Mesothelial cell of epicardium (in vitro differentiated cells): Measurements from ENCODE around the gene TRIM42. TPM values are rescaled to one million over a fixed set of nuclear protein-coding genes. Genes with fewer than 3 reads are reported as not detected.

Source experiments
- DNase-seq, 2 experiments: peaks; one replicate each; pipeline ENCODE4 v3.0.0; 2021; ENCODE audit warnings: low spot score in 2 of 2; ENCODE audit not compliant: unreplicated experiment in 2 of 2
- H3K27ac Mint-ChIP-seq: 2 replicates; pipeline ENCODE4 v1.8.0; 2021; ENCODE audit warnings: mixed read lengths
- H3K27me3 Mint-ChIP-seq: 2 replicates; pipeline ENCODE4 v1.8.0; 2021; ENCODE audit warnings: low read depth, mixed read lengths
- H3K36me3 Mint-ChIP-seq: 2 replicates; pipeline ENCODE4 v1.8.0; 2021; ENCODE audit warnings: mixed read lengths
- H3K4me1 Mint-ChIP-seq: 2 replicates; pipeline ENCODE4 v1.8.0; 2021; ENCODE audit warnings: mixed read lengths
- H3K4me3 Mint-ChIP-seq: 2 replicates; pipeline ENCODE4 v1.8.0; 2021; ENCODE audit warnings: mild to moderate bottlenecking, moderate library complexity, mixed read lengths
- H3K9me3 Mint-ChIP-seq: 2 replicates; pipeline ENCODE4 v1.8.0; 2021; ENCODE audit warnings: mixed read lengths
- total RNA-seq: library from RNA; stranded (reverse); gene quantifications from 3 replicates; pipeline ENCODE4 v1.2.1, GENCODE V29; 2021
- TF ChIP-seq, protein P1 (sequence below): fragments of 200-600 bp; sonication (generic); IDR thresholded peaks from one replicate; pipeline ENCODE4 v1.5.0; 2021; ENCODE audit warnings: antibody characterized with exemption; ENCODE audit not compliant: unreplicated experiment

TRIM42 gene
- total RNA-seq, 1 donor from 2014 or later: not detected

- H3K27ac Mint-ChIP-seq: no peak overlapping the region
- peaks cover 3% of the 10 kb centered on the region for H3K27me3 Mint-ChIP-seq
- H3K36me3 Mint-ChIP-seq: no peaks in the 10 kb centered on the region
- DNase-seq: no peak
- peaks cover 3% of the 10 kb centered on the region for H3K9me3 Mint-ChIP-seq
- no peak overlapping the region for H3K4me3 Mint-ChIP-seq
- TF ChIP-seq, protein P1, sequence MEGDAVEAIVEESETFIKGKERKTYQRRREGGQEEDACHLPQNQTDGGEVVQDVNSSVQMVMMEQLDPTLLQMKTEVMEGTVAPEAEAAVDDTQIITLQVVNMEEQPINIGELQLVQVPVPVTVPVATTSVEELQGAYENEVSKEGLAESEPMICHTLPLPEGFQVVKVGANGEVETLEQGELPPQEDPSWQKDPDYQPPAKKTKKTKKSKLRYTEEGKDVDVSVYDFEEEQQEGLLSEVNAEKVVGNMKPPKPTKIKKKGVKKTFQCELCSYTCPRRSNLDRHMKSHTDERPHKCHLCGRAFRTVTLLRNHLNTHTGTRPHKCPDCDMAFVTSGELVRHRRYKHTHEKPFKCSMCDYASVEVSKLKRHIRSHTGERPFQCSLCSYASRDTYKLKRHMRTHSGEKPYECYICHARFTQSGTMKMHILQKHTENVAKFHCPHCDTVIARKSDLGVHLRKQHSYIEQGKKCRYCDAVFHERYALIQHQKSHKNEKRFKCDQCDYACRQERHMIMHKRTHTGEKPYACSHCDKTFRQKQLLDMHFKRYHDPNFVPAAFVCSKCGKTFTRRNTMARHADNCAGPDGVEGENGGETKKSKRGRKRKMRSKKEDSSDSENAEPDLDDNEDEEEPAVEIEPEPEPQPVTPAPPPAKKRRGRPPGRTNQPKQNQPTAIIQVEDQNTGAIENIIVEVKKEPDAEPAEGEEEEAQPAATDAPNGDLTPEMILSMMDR: no peak
- H3K4me1 Mint-ChIP-seq: no peaks in the 10 kb centered on the region
Observed at GRCh38 chr3:140727886-140728285, 50.0 kb downstream of the TRIM42 start.

- no peak for DNase-seq
- no peak overlapping the region for H3K27ac Mint-ChIP-seq
- H3K9me3 Mint-ChIP-seq: peaks cover 3% of the 10 kb centered on the region
- peaks cover 3% of the 10 kb centered on the region for H3K27me3 Mint-ChIP-seq
- H3K4me3 Mint-ChIP-seq: no peak overlapping the region
- TF ChIP-seq, protein P1: no peak
- H3K36me3 Mint-ChIP-seq: no peaks in the 10 kb centered on the region
- H3K4me1 Mint-ChIP-seq: no peaks in the 10 kb centered on the region
Observed at GRCh38 chr3:140731440-140732119, 53.7 kb downstream of the TRIM42 start.

DNA sequence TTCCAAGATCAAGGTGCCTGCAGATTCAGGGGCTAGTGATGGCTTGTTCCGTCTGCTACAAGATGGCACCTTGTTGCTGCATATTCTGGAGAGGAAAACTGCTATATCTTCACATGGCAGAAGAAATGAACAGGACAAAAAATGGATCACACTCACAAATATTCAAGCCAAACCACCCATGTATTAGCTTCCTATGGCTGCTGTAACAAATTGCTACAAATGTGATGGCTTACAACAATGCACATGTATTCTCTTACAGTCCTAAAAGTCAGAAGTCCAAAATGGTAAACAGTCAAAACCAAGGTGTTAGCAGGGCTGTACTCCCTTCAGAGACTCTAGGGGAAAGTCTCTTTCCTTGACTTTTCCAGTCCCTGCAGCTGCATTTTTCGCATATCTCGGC is 55.8 kb downstream of the TRIM42 start:
- H3K9me3 Mint-ChIP-seq: peaks cover 3% of the 10 kb centered on the region
- no peak for DNase-seq
- peaks cover 3% of the 10 kb centered on the region for H3K27me3 Mint-ChIP-seq
- peaks cover 4% of the 10 kb centered on the region for H3K4me1 Mint-ChIP-seq
- H3K36me3 Mint-ChIP-seq: no peaks in the 10 kb centered on the region
- no peak overlapping the region for H3K4me3 Mint-ChIP-seq
- H3K27ac Mint-ChIP-seq: no peak overlapping the region
- TF ChIP-seq, protein P1: no peak

DNA sequence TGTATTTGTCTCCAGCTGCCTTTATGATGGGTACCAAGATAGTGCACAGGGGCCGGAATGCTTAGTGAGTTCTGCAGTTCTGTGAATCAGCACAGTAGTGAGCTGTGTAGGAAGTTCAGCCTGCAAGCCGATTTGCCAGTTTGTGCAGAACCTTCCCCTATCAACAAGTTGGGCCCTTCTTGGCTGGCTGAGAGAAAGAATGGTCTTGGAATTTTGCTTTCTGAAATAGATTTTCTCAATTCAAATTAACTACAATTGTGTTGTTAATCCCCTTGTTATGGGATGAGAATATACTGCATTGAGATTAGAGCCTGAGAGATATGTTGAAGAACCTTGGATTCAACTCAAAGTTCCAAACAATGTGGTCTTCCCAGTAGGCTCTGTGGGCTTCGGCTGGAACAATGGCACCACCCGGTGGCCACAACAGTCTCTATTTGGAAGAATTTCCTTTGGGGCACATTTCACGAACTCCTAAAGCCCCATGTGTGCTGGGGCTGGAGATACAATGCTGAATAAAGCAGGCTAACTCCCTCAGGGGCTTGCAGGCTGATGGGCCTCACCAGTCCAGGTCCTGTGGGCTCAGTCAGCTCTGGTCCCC is 59.1 kb downstream of the TRIM42 start:
- Mint-ChIP-seq H3K27me3 (peaks cover 16% of the 10 kb centered on the region), H3K27ac (no peak overlapping the region), H3K36me3 (no peaks in the 10 kb centered on the region), H3K4me1 (peaks cover 4% of the 10 kb centered on the region), H3K9me3 (peaks cover 3% of the 10 kb centered on the region), H3K4me3 (no peak overlapping the region)
- TF ChIP-seq, protein P1: no peak
- peak in 1 of 2 experiments; percentile 65 for DNase-seq

- no peak overlapping the region for H3K27ac Mint-ChIP-seq
- no peak overlapping the region for H3K4me3 Mint-ChIP-seq
- no peaks in the 10 kb centered on the region for H3K36me3 Mint-ChIP-seq
- TF ChIP-seq, protein P1: no peak
- peaks cover 33% of the 10 kb centered on the region for H3K27me3 Mint-ChIP-seq
- H3K9me3 Mint-ChIP-seq: peaks cover 7% of the 10 kb centered on the region
- peaks cover 4% of the 10 kb centered on the region for H3K4me1 Mint-ChIP-seq
- DNase-seq: no peak
Observed at GRCh38 chr3:140742116-140742515, 64.3 kb downstream of the TRIM42 start.
